LHCN-M2 (cell line): ENCODE data around the gene AHRR. TPM values are rescaled to one million over a fixed set of nuclear protein-coding genes. Genes with fewer than 3 reads are reported as not detected.
"Not testable (repeated sequence)": the region's sequence is repeated elsewhere in the genome, so short reads cannot be mapped to it uniquely, and the experiment has no call there.

Experiments used
- DNase-seq: peaks from one replicate; pipeline ENCODE4 v3.0.0-alpha.2; 2012; ENCODE audit warnings: low read depth
- total RNA-seq: library from RNA; depleted of rRNA; stranded (reverse); fragments of >200 nt; gene quantifications from 2 replicates; pipeline ENCODE4 v1.2.3, GENCODE V29; 2014

Gene AHRR
- total RNA-seq, 1 experiment from 2014 or later: 52.0 TPM

DNA sequence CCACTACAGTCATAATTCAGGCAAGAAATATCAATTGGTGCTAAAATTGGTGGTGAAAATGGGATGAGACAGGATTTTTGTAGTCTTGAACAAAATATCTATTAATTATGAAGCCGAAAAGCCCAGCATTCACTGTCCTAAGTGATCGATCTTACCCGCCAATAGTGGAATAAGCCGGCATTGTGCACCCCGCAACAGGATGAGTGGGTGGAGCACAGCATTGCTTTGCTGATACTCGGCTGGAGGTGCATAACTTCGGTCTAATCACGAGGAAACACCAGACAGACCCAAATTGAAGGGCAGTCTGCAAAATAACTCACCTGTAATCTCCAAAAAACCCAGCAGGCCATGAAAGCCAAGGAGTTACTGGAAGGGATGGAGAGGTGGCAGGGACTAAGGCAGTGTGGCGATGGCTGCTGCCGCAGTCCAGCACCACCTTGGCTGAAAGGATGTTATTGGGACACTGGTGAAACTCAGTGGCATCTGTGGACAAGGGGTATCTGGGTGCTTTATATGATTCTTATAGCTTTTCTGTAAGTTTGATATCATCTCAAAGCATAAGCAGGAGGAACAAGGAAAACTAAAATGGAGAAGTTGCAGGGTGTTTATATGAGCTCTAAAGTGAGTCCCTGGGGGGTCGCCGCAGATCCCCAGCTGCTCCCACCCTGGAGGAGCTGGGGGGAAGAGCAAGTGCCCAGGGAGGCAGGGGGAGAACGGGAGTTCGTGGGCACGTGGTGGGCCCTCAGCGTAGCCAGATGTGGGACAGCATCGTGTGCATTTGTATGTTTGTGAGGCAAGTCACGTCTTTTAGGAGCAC, 45.2 kb downstream of the AHRR start:
- no peak for DNase-seq

DNA sequence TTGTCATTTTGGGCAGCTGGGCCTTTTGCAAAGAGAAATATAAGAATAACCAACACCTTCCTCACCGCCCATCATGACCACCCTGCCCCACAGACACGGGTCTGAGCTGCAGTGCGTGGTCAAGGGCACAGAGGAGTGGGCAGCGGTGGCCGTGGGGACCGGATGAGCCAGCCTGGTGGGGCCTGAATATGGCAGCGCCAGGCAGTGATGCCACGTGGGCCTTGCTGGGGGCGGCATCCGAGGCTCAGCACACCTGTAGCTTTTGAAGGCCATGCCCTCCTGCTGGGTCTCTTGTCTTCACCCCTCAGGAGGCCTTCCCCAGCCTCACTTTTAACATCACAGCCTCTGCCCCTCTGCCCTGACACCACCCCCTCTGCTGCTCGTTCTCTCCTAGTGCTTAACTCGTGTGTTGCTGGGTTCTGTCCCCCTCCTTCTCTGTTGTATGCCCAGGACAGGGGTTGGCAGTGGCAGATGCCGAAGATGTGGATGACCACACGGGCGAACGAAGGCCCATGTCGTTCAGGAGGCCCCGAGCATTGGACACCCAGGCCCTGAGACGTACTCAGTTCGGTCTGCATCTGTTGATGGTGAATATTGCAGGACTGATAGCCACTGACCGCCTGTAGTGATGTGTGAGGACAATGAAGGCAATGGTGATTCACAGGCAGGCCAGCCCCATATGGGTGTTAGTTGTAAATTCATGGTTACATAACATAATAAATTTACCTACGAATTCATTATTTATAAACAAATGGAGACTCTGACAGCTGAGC, 46.0 kb downstream of the AHRR start:
- DNase-seq: no peak

DNA sequence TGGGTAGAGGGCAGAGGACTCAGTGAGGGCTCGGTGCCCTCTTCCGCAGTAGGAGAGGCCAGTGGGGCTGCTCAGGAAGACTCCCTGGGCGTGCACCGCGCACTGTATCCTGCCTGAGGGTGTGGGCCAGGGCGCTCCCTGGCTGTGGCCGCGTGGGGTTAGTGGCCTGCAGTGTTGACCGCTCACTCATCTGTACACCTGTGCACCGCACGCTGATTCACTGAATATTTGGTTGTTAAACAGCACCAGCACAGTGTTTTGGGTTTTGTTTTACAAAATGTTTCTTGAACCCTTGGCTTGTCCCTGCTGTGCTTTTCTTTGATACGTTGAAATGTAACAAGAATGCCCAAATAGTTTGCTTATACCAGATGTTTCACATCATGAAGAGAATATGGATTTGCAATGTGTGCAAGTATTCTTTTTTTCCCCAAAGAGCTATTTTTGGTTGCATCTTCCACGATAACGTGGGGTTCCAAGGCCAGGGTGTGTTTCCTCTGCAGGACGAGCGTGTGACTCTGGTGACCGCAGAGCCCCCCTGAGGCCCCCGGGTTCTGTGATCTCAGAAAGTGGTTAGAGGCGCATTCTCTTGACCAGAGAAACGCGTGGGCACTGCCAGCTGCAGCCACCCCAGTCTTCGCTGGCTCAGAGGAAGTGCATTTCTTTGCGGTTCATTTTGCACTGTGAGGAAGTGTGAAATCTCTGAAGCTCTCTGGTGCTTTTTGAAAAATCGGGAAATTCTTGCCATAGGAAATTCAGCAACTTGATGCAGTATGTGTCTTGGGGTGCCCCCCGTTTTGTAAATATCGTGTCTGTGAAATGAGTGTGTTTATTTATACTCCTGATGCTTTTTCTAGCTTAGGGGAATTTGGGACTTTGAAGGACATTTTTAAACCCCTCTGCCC, 46.9 kb downstream of the AHRR start:
- DNase-seq: peak; percentile 98

DNA sequence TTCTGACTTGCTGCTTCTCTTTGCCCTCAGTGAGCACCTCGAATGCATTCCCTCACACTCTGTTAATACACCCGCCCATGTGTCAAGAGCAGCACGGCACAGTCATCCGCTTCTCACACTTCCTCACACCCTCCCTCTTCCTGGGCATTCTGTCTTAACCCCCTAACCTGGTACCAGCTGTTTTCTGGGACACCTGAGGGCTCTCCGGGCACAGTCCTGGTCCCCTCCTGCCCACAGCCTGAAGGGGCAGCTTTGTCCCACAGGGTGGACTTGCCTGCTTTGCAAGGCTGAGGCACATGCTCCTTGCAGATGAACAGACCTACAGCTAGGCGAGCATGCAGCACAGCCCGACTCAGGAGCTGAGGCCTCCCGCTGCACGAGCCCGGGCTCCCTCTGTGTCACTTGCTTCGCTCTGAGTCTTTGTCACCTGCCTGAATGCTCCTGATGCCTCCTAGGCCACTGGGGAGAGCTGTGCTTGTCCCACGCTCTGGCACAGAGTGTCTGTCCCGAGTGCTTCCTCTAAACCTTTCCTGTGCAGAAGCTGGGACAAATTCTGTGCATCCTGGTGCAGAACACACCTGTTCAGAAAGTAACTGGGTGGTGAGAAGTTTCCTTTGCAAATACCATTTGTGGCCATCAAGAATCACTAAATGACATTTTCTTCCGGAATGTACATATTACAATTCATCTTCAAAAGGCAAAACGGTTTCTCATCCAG, 47.8 kb downstream of the AHRR start:
- peak; percentile 77 for DNase-seq

DNA sequence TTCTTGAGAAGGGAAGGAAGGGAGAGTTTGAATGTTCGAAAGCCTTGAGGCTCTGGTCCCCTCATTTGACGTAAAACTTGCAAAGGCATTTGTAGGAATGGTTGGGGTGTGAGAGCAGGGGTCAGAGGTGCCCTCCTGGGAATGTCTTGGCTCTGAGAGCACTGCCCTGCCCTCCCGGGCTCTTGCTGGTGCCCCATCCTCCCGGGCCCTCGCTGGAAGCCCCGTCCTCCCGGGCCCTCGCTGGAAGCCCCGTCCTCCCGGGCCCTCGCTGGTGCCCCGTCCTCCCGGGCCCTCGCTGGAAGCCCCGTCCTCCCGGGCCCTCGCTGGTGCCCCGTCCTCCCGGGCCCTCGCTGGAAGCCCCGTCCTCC, 48.3 kb downstream of the AHRR start:
- DNase-seq: not testable (repeated sequence)

DNA sequence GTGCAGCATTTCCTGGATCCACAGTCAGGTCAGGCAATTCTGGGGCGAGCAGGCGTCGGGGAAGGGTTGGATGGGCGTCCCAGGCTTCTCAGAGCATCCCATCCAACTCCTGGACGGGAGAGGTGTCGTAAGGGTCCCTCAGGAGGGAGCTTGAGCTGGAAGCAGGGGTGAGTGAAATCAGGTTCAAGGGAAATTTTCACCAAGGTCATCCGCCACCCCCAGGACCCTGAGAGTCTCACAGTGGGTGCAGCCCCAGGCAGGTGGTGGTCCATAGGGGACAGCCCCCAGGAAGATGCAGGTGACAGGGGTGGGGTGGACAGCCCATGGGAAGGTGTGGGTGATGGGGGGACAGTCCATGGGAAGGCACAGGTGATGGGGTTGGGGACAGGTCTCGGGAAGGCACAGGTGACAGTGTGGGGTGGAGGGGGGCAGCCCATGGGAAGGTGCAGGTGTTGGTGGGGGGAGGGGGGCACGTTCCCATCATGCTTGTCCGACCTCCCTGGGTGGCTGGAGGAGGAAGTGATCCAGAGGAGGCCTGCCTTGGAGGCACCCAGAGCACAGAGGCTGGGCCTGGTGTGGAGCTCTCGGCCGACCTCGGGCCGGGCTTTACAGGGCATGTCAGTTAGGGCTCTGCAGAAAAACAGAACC, 48.9 kb downstream of the AHRR start:
- no peak for DNase-seq

DNA sequence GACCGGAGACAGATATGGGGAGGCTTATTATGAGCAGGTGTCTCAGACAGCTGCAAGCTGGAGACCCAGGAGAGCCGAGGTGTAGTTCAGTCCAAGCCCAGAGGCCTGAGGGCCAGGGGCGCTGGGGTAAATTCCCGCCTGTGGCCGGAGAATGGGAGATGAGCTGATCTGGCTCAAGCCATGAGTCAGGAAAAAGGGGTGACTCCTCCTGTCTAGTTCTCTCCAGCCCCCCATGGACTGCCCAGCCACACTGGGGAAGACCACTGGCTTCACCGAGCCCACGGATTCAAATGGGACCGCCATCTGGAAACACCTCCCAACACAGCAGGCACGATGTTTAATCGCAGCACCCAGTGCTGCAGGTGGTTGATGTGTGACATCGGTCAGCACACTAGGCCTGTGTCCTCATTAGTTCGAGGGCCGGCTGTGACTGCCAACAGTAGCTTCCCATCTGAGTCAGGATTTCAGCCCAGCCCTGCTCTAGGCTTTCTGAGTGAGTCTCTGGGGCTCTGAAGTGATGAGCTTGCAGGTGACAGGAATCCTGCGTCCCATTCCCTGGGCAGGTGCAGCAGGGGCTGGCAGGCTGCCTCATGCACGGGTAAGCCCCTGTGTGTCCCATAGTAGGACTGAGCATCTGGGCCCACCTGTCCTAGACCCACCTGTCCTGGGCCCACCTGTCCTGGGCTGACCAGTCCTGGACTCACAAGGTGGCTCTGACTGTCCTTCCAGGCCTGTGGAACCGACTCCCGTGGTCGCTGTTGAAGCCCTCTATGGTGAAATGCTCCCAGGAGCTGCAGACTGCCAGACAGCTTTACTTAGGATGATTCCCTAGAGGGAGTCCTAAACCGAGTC, 49.7 kb downstream of the AHRR start:
- no peak for DNase-seq

DNA sequence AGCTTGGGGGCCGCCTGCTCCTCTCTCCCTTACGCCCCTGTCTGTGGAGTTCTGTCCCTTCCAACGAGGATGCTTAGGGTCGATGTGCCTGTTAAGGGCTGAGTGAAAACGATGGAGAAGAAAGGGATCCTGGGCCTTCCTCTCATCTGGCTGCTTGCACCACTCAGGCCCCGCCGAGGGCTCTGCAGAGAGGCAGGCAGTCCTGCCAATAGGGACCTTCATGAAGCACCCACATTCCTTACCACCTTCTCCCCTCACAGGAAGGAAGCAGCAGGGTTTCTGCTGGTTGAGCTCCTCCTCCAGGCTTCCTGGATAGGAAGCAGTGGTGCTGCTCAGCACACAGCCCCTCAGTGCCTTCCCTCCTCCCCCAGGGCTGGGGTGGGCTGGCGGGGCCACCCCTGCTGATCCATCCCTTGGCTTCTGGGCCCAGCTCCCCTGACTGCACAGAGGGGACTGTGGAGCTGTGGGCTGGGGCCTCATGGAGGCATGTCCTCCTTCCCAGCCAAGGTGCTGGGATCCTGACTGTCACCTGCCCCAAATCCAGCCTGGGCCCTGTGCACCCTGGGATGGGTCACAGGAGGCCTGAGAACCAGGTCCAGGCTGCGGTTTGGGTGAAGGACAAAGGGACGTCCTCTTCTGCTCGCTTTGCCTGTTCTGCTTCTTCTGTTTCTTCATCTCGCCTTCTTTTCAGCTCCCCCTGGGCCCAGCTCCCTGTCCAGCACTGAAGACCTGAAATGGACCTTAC, 50.5 kb downstream of the AHRR start:
- DNase-seq: no peak

DNA sequence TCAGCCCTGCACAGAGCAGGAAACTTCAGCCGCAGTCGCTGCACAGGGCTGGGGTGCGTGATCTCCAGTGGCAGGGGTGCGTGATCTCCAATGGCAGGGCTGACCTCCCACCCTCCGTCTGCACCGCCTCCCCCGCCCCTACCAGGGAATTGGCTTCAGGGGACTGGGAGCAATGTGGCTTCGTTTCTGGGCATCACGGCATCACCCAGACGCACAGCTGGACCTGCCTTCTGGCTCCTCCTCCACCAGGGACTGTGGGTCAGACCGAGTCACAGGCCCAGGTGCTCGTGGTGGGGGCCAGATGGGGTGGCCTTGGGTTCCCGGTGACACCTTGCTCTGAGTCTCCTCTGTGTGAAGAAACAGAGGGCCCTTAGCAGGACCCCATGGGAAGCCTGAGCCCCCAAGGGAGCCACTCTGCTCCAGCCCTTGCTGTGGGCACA, 51.1 kb downstream of the AHRR start:
- DNase-seq: no peak

DNA sequence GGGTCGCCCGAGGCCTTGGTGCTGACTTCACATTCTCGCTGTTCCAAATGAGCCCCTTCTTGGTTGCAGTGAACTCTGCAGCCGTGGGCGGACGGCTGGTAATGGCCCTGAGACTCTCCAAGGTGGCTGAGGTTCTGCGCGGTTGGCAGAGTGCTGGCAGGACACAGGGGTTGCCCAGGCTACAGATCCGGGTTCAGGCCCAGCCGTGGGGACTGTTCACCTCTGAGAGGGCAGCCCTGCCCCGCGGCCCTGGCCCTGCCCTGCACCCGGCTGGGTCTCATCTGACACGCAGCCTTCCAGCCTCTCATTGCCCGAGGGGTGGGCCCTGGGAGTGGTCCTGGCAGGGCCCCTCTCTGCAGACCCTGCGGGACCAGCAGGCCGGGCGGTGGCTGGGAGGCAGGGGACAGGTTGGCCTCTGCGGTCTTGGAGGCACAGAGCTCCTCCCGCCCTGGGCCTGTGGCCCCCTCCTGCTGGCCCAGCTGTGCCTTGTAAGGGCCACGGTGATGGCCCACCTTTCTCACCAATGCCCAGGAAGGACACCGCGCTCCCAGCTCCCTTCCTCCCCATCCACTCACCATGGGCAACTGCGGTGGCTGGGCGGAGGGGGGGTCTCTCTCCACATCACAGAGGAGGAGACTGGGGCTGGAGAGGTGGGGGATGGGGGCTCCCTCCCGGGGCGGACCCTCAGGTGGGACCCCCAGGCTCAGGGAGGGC, 51.6 kb downstream of the AHRR start:
- DNase-seq: no peak

DNA sequence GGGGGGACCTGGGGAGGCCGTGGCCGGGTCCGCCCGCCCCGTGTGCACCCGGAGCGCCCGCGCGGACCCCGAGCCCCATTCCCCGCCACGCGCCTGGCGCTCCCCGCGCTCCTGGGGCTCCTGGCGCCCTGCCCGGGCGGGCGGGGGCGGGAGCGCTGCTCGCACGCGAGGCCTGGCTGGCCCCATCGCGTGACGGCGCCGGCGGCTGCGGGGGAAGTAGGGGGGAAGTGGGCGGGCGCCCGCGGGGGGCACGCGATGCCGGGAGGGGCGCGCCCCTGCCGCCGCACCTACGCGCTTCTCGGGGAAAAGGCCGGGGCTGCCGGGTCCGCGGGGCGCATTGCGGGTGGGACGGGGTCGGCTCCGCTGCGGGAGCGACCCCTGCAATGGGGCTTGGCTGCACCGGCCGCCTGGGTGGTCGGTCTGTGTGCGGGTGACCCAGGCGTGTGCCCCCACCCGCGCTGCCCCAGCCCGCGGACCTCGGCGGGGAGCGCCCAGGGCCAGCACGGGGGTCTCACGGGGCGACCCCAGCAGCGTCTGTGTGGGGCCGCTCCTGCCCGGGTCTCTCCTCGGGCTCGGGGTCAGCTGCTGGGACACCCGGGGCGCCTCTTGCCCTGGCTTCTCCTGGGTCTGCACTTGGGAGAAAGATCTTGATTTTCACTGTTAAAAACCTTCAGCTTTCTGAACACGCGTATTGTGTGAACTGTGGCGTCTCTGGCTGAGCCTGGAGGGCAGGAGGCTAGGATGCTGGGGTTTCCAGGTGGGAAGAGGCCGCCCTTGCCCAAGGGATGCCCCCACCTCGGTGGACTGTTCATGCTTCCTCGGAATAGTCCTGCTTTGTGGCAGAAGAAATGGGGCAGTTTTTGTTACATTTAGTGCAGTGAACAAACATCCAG, 52.4 kb downstream of the AHRR start:
- DNase-seq: peak; percentile 70

DNA sequence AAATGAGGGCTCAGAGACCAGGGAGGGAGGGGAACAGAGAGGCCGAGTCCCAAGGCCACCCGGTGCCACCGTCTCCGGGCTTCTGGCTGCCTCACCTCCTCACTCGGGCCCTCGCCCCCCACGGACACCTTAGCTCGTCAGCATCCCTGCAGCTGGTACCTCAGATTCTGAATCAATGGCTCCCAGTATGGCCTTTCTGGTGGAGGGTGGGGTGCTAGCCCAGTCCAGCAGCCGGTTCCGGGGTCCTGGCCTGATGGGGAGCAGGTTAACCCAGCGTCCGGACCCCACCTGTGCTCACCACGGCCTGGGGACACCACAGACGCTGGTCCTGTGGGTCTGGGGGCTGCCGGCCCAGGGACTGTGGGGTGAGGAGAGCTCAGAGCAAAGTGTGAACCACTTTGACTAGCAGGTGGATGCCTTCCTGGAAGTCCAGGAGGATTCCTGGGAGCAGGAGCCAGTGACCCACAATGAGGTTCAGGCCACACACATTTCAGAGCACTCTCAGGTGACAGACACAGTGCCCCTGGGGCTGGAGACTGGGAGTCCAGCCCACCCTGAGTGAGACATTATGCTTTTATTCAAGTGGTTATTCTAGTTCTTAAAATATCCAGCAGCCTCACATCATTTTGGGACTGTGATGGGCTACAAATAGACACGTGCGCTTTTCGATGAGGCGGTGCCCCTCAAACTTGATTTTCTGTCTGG, 53.3 kb downstream of the AHRR start:
- no peak for DNase-seq

DNA sequence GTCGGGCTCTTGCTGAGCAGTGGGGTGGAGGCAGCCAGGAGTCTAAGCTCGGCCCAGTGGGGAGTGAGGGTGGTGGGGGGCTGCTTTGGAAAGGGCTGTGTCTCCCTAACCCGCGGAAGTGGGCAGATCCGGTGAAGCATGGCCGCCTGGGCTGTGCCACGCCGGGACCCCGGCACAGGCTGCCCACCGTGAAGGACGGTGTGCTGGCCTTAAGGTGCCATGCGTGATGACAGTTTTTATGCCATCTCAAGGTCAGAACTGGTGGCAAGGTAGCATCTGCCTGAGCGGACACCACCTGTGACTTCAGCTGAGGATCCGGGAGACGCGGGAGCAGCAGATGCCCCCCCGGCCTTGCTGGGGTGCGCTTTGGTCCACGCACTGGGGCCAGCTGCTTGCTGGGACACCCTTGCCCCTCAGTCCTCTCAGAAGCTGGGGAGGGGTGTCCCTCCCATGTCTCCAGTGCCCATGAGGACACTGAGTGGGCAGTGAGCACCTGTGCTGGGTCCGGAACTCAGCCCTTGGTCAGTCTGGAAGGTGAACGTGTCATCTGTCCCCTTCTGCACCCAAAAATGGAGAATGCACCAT, 53.9 kb downstream of the AHRR start:
- no peak for DNase-seq

DNA sequence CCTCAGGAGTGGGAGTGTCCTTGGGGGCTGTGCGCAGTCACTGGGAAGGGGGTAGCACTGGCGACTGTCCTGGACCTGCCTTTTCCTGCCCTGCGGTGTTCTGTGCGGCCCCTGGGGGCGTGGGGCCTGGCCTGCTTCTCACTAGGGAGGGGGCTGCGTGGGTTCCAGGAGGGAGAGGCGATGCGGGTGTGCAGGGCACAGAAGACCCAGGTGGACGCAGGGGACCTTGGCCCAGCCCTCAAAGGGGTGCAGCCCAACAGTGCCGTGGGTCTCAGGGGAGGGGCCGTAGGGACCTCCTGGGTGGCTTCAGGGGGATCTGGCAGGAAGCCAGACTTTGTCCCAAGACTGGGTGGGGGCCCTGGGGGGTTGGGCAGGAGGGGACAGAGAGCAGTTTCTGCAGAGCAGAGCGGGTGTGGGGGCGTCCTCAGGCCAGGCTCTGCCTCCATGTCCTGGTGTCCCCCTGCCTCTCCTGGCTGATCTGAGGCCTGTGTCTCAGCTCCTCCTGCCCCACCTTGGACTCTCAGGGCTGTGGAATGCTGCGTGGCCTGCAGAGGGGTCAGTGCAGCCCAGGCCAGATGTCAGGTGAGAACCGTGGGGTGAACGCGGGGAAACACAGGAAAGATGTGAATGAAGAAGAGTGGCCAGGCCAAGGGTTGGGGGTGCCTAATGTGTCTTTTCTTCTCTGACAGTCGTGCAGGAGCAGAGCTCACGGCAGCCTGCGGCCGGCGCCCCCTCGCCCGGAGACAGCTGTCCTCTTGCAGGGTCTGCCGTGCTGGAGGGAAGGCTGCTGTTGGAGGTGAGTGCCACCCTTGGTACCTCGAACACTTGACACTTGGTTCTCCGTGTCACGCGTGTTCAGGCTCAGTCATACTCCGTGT, 54.6 kb downstream of the AHRR start:
- DNase-seq: no peak

DNA sequence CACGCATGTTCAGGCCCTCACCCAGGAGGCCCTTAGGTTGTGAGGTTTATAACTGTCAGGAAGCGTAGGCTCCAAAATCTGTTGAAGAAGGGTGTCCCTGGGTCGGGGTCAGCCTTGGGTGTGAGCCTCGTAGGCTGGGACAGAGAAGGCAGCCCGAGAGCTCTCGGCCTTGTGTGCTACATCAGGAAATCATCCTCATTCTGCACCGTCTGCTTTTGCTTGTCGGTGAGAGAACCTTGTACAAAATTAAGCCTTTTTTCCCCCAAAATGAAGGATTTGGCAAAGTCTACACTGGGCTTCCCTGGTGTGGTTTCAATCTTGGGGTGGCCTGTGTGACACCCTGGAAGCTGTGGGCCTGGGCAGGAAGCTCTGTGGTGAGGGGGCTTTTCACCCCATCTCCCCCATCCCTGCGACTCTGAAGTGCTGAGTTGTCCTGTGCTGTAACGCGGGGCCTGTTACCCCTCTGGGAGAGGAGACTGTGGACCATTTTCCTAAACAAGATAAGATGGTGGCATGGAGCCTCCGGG, 55.3 kb downstream of the AHRR start:
- DNase-seq: no peak
